GM18499 (cell line): ENCODE data around the gene C6orf163.

Experiments
- ATAC-seq: cut with Tn5 transposase; IDR thresholded peaks from one replicate; pipeline ENCODE4 v1.9.1; 2021; ENCODE audit warnings: moderate number of reproducible peaks; ENCODE audit not compliant: insufficient read depth, unreplicated experiment

C6orf163 gene

GRCh38 chr6:87407901-87408720 lies 63.5 kb downstream of the C6orf163 start, which contains the start of gene CFAP206:
Gene CFAP206, plus strand, starts transcription at chr6:87407972. Its CDS starts 1,868 bp downstream, at chr6:87409840.
- ATAC-seq: peak; percentile 72

- no peak for ATAC-seq
These were observed 64.1 kb downstream of the C6orf163 start for GRCh38 chr6:87408721-87409155.
